Pons (tissue), 1 donor: ENCODE measurements around the gene EFHD2.
"Not testable (repeated sequence)": the region's sequence is repeated elsewhere in the genome, so short reads cannot be mapped to it uniquely, and the experiment has no call there.

ENCODE experiments used
- DNase-seq: peaks from one replicate; pipeline ENCODE4 v3.0.0-alpha.2; 2016; ENCODE audit warnings: low spot score

EFHD2 gene

DNA sequence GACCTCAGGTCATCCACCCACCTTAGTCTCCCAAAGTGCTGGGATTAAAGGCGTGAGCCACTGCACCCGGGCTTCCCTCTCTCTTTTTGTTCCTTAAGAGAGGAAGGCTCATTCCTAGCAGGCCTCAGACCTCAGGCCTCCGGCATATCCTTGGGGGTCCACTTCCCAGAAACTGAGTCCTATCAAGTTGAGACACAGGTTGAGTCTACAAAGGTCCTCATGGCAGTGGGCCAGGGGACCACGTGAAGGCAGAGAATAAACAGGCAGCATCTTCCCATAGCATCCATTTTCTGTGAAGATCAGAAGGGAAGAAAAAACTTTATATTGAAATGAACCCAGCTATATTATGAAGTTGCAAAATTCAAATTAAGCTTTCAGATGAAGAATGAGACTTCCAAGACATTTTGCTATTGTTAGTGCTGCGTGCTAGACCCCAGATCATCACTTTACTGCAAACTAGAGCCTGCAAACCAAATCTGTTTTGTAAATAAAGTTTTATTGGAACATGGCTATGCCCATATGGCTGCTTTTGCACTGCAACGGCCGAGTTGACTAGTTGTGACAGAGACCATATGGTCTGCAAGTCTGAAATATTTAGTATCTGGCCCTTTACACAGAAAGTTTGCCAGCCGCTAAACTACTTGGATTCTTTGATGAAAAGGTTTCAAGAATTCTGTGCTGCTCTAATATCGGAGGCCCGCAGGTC lies 43.3 kb downstream of the EFHD2 start:
- no peak for DNase-seq

DNA sequence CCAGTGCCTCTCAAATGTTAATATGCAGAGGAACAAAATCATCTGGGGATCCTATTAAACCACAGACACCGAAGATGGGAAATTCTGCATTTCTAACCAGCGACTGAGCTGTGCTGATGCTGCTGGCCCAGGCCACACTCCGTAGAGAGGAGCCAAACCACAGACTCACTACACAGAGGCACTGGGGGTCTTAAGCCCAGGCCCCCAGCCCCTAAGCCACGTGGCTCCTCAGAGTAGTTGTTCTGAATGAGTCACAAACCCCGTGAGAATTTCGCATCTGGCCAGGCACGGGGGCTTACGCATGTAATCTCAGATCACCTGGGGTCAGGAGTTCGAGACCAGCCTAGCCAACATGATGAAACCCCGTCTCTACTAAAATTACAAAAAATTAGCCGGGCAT lies 44.0 kb downstream of the EFHD2 start:
- DNase-seq: no peak

DNA sequence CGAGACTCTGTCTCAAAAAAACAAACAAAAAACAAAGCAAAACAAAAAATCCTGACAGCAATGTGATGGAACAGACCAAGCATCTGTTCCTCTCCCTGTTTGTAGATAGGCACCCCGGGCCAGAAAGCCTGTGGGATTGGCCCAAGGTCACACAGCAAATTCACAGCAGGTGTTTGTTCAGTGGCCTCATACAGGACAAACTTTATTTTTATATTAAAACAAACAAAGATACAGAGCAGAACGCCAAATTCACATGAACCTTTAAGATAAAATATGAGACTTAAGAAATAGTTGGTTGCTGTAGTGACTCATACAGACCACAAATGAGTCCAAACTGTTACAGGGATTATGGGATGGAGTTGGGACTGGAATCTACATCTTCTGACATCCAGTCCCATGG lies 44.6 kb downstream of the EFHD2 start:
- DNase-seq: no peak

GRCh38 chr1:15455522-15455921 lies 45.8 kb downstream of the EFHD2 start:
- DNase-seq: no peak

GRCh38 chr1:15456313-15456954 lies 46.7 kb downstream of the EFHD2 start, which contains the start of gene CELA2A:
Gene CELA2A (plus strand): TSS chr1:15456732. CDS start chr1:15456754, 22 bp downstream.
- DNase-seq: no peak

DNA sequence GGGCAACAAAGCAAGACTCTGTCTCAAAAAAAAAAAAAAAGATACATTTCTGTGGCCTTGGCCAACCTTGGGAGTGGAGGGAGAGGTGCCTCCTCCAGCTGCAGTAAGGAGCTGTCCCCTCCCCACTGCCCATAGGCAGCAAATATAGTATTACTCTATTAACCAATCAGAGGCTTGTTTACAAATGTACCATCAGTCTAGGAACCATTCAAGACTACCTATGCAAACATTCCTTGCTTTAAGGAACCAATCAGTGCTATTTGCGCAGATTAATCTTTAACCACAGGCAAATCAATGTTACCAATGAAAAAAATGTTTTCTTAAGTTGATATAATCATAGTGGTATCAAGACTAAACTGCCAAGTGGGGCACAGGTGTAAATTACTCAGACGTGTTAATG lies 47.9 kb downstream of the EFHD2 start:
- no peak for DNase-seq

DNA sequence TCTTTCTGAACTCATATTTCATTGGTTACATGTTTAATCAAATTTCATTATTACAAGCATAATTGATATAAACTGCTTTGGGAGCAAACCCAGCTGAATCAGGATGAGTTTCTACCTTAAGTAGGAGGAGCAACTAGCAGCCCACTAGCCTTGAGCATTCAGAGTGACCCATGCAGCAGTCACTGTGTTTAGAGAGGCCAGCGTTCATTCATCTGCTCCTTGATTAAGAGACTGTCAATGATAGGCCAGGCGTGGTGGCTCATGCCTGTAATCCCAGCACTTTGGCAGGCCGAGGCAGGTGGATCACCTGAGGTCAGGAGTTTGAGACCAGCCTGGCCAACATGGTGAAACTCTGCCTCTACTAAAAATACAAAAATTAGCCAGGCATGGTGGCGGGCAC lies 48.7 kb downstream of the EFHD2 start:
- DNase-seq: not testable (repeated sequence)

DNA sequence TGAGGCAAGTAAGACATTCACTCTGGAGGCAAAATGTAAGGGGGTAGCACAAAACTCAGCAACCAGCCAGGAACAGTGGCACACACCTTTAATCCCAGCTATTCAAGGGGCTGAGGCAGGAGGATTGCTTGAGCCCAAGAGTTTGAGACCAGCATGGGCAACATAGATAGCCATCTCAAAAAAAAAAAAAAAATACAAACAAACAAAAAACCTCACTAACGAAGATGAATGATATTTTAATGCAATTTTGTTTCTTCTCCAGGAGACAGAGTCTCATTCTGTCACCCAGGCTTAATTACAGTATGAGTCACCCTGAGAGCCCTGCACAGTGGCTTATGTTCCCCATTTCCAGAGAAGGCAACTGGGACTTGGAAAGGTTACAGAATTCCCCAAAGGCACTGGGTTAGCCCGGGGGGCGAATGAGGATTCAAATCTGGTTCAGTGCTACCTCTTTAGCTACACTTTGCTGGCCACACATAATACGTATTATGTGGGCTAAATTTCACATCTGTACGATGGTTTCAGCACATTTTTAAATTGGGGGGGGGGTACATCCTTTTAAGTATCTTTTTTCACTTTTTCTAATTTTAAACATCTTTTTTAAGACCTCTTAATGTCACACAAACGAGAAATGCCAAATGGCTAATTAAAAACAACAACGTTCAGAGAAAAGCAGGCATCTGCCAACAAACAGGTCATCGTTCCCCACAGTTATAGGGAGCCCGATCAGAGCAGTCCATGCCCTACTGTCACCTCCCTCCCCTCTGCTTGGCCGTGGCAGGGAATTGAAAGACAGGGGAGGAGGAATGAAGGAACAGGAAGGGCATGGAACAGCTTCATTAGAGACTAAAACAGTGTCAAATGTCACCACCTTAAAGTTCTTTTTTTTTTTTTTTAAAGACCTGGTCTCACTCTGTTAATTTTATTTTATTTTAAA lies 50.4 kb downstream of the EFHD2 start:
- no peak for DNase-seq

GRCh38 chr1:15460708-15461095 lies 51.0 kb downstream of the EFHD2 start:
- DNase-seq: no peak

GRCh38 chr1:15463064-15463800 lies 53.5 kb downstream of the EFHD2 start:
- DNase-seq: not testable (repeated sequence)

DNA sequence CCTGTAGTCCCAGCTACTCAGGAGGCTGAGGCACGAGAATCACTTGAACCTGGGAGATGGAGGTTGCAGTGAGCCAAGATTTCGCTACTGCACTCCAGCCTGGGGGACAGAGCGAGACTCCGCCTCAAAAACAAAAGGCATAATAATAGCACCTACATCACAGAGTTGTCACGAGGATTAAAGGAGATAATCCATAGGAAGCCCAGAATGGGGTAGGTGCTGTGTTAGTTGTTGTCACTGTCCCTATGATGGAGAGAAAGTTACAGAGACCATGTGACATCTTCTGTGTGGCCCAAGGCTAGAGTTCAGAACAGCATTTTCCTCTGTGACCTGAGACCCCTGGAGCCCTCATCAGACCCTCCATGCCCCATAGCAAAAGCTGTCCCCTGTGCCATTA lies 54.2 kb downstream of the EFHD2 start:
- not testable (repeated sequence) for DNase-seq

- DNase-seq: no peak
These were observed 56.0 kb downstream of the EFHD2 start for GRCh38 chr1:15465674-15466073.

- DNase-seq: not testable (repeated sequence)
These were observed 57.4 kb downstream of the EFHD2 start for GRCh38 chr1:15466955-15467625.

GRCh38 chr1:15468145-15468544 lies 58.5 kb downstream of the EFHD2 start:
- DNase-seq: no peak

DNA sequence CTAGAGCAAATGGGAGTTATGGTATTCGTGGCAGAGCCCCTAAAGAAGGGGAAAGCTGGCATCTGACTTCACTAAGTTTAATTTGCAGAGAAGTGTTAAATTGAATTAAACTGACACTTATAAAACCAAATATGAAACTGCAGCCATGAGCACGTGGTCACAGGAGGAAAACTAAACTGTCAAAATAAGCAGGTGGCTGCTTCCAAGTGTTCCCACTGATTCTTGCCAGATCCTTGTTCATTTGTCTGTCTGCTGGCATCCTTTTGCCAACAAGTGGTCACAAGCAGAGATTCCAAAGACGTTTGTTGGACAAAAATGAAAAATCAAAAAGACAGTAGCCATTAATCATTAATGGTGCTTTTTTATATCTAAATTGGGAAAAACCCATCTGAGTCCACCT lies 59.7 kb downstream of the EFHD2 start:
- DNase-seq: no peak

GRCh38 chr1:15469821-15470448 lies 60.2 kb downstream of the EFHD2 start:
- peak; percentile 23 for DNase-seq

GRCh38 chr1:15471067-15471466 lies 61.4 kb downstream of the EFHD2 start:
- DNase-seq: not testable (repeated sequence)

GRCh38 chr1:15471723-15472122 lies 62.0 kb downstream of the EFHD2 start:
- DNase-seq: not testable (repeated sequence)

- DNase-seq: no peak
These were observed 62.9 kb downstream of the EFHD2 start for GRCh38 chr1:15472587-15472986.

DNA sequence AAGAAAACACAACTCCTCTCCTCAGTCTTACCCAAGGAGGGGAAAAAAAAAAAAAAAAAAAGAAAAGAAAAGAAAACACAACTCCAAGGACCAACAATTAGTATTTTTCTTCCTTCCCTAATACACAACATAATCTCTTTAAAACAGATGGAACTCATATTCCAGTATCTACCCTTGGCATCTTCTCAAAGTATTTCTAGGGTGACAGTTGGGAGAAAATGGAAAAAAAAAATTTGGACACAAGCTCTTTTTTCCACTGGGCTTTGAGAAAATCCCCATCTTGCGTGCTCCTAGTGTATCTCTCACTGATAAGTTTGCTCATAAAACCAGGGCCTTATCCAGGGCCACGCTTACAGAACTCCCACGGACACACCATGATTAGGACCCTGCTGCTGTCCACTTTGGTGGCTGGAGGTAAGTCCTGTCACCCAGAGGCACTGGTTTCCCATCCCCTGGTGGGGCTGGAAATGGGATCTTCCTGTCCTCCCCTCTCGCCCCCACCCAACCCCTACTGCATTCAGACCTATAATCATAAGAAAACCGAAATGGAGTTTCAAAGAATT lies 66.1 kb downstream of the EFHD2 start, which contains the start of gene CELA2B:
Gene CELA2B, plus strand, starts transcription at position 353 of the 563 bp plus-strand sequence. Its CDS starts 22 bp downstream, at position 375.
- DNase-seq: no peak
